ENCODE measurements around the gene MS4A10. TPM values are rescaled to one million over a fixed set of nuclear protein-coding genes. Genes with fewer than 3 reads are reported as not detected.

MS4A10 gene
- total and polyA plus RNA-seq, 4 donors, result not detected

DNA sequence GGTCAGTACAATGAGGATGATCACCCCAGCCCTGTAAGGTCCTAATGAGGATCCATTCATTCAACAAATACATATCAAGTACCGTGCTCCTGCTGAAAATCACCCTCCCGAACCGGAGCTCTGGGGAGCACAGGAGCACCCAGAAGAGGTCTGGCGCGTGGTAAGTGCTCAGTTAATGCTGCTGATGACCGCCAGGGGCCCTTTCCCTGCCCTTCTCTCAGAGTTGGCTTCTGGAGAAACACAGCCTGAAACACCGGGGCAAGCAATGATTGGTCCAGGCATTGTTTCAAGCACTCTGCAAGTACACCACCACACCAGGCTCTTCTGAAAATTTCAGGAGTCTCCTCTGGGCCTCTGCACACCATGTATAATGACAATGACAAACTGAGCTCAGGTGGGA is 53.0 kb downstream of the MS4A10 start:
- Histone ChIP-seq H3K9ac (ENCODE audit: low read depth in 1 of 2, low read length in 2 of 2) (no peak overlapping the region), H3K27ac (ENCODE audit: low read depth in 1 of 2, low read length in 2 of 2) (no peak overlapping the region), H3K4me1 (ENCODE audit: control insufficient read depth in 4 of 4, insufficient read depth in 4 of 4, low read length in 3 of 4) (peaks cover 0 to 15% (median 8%) of the 10 kb centered on the region in 4 donors), H3K9me3 (ENCODE audit: control insufficient read depth in 4 of 4, low read length in 3 of 4) (no peaks in the 10 kb centered on the region), H3K36me3 (ENCODE audit: control insufficient read depth in 4 of 4, insufficient read depth in 3 of 4, low read depth in 1 of 4, low read length in 3 of 4) (no peaks in the 10 kb centered on the region), H3K4me3 (ENCODE audit: low read depth in 1 of 3, low read length in 3 of 3) (no peak overlapping the region), H3K27me3 (ENCODE audit: control insufficient read depth in 4 of 4, insufficient read depth in 4 of 4, low read length in 3 of 4) (no peaks in the 10 kb centered on the region)
- TF ChIP-seq, protein P1, sequence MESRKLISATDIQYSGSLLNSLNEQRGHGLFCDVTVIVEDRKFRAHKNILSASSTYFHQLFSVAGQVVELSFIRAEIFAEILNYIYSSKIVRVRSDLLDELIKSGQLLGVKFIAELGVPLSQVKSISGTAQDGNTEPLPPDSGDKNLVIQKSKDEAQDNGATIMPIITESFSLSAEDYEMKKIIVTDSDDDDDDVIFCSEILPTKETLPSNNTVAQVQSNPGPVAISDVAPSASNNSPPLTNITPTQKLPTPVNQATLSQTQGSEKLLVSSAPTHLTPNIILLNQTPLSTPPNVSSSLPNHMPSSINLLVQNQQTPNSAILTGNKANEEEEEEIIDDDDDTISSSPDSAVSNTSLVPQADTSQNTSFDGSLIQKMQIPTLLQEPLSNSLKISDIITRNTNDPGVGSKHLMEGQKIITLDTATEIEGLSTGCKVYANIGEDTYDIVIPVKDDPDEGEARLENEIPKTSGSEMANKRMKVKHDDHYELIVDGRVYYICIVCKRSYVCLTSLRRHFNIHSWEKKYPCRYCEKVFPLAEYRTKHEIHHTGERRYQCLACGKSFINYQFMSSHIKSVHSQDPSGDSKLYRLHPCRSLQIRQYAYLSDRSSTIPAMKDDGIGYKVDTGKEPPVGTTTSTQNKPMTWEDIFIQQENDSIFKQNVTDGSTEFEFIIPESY (IDR thresholded peaks at IDR 0.05), result no peak
- TF ChIP-seq EGR1 (IDR thresholded peaks at IDR 0.05; ENCODE audit: low read depth in 2 of 2) (no peak), JUND (IDR thresholded peaks at IDR 0.05) (no peak), HNF4A (conservative IDR thresholded peaks at IDR 0.05) (no peak), NR2F2 (IDR thresholded peaks at IDR 0.05) (no peak), GABPA (IDR thresholded peaks at IDR 0.05 in 1 of 2, conservative IDR thresholded peaks at IDR 0.05 in 1 of 2) (no peak), HNF4G (IDR thresholded peaks at IDR 0.05) (no peak), RXRA (IDR thresholded peaks at IDR 0.05) (no peak), TAF1 (conservative IDR thresholded peaks at IDR 0.05) (no peak), RAD21 (IDR thresholded peaks at IDR 0.05) (no peak), FOXA1 (IDR thresholded peaks at IDR 0.05) (no peak), FOXA2 (IDR thresholded peaks at IDR 0.05) (no peak), SP1 (IDR thresholded peaks at IDR 0.05) (no peak), YY1 (IDR thresholded peaks at IDR 0.05) (no peak)
- TF ChIP-seq, protein P2, sequence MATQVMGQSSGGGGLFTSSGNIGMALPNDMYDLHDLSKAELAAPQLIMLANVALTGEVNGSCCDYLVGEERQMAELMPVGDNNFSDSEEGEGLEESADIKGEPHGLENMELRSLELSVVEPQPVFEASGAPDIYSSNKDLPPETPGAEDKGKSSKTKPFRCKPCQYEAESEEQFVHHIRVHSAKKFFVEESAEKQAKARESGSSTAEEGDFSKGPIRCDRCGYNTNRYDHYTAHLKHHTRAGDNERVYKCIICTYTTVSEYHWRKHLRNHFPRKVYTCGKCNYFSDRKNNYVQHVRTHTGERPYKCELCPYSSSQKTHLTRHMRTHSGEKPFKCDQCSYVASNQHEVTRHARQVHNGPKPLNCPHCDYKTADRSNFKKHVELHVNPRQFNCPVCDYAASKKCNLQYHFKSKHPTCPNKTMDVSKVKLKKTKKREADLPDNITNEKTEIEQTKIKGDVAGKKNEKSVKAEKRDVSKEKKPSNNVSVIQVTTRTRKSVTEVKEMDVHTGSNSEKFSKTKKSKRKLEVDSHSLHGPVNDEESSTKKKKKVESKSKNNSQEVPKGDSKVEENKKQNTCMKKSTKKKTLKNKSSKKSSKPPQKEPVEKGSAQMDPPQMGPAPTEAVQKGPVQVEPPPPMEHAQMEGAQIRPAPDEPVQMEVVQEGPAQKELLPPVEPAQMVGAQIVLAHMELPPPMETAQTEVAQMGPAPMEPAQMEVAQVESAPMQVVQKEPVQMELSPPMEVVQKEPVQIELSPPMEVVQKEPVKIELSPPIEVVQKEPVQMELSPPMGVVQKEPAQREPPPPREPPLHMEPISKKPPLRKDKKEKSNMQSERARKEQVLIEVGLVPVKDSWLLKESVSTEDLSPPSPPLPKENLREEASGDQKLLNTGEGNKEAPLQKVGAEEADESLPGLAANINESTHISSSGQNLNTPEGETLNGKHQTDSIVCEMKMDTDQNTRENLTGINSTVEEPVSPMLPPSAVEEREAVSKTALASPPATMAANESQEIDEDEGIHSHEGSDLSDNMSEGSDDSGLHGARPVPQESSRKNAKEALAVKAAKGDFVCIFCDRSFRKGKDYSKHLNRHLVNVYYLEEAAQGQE (IDR thresholded peaks at IDR 0.05), result no peak
- TF ChIP-seq, protein P3, sequence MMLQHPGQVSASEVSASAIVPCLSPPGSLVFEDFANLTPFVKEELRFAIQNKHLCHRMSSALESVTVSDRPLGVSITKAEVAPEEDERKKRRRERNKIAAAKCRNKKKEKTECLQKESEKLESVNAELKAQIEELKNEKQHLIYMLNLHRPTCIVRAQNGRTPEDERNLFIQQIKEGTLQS (IDR thresholded peaks at IDR 0.05), result no peak
- TF ChIP-seq, protein P4, sequence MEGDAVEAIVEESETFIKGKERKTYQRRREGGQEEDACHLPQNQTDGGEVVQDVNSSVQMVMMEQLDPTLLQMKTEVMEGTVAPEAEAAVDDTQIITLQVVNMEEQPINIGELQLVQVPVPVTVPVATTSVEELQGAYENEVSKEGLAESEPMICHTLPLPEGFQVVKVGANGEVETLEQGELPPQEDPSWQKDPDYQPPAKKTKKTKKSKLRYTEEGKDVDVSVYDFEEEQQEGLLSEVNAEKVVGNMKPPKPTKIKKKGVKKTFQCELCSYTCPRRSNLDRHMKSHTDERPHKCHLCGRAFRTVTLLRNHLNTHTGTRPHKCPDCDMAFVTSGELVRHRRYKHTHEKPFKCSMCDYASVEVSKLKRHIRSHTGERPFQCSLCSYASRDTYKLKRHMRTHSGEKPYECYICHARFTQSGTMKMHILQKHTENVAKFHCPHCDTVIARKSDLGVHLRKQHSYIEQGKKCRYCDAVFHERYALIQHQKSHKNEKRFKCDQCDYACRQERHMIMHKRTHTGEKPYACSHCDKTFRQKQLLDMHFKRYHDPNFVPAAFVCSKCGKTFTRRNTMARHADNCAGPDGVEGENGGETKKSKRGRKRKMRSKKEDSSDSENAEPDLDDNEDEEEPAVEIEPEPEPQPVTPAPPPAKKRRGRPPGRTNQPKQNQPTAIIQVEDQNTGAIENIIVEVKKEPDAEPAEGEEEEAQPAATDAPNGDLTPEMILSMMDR (IDR thresholded peaks at IDR 0.05; ENCODE audit: low read depth, low read length, missing input control), result no peak
- TF ChIP-seq, protein P5, sequence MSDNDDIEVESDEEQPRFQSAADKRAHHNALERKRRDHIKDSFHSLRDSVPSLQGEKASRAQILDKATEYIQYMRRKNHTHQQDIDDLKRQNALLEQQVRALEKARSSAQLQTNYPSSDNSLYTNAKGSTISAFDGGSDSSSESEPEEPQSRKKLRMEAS (IDR thresholded peaks at IDR 0.05), result no peak
- DNase-seq (ENCODE audit: low spot score), result no peak
- 87% methylated on average over 7 of the region's 7 CpGs for WGBS
